ENCODE data around the gene TENT5A.
"Not testable (repeated sequence)": the region's sequence is repeated elsewhere in the genome, so short reads cannot be mapped to it uniquely, and the experiment has no call there.

TENT5A gene

DNA sequence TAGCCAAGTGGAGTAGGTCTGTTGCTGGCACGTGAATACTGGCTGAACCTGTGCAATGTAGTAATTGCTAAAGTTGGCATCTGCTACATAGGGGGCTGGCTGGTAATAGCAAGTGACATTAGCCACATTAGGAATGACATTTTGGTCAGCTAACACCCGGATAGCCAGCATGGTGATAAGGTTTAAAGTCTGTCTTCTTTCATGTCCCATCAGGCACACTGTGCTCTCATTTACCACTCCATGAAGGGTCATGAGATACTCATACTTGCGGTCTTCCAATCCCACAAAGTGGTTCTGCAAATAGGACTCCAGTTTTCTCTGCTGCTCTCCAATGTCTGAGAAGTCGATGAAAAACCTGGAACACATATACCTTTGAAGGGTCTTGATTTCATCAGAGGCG, 2.8 kb downstream of the TENT5A start:
- DNase-seq = no peak

DNA sequence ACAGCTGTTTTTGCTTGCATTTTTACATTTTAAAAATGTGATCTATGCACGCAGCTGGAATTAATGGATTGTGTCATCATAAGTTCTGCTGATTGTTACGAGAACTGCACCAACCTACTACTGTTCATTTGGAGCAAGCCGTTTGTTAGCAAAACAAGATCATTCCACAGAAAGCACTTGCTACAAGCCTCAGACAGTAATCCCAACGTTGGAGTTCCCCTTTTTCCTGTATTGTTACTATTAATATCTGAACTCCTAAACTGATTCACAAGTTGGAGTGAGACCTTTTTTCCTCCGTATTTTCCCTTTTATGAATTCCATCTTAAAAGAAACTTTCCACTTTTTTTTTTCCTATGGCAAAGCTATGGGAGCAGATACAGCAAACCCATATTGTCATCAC, 3.5 kb downstream of the TENT5A start:
- no peak for DNase-seq

DNA sequence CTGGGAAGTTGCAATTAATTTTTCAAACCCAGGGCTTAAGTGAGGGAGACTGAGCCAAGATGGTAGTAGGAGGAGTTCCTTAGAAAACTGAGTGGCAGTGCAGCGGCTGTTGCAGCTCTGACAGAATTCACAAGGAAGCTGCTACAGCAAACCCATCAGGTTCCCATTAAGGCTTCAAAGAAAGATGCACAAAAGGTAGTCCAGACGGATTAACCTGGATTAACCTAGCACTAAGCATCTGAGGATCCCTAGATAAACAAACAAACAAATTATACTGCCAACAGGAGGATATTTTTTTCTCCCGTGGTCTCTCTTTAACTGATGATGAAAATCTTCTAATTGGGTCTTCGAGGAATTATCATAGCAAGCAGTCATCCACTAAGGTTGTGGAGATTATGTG, 5.2 kb downstream of the TENT5A start:
- DNase-seq = no peak

DNA sequence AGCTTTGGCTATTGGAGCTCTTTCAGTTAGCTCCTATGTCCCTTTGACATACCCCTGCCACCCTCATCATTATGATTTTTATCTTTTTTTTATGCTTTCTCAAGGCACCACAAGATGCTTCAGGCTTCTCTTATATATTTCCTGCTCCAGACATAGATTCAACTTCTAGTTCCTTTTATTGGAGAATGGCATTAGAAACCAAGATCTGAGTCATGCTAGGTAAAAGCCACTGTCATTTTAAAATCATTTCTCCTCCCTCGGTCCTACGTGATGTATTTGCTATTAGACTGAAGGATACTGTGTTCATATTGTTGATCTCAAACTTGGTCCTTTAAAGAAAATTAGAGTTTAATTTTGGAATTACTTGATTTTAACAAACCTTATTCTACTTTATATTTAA, 8.3 kb downstream of the TENT5A start:
- no peak for DNase-seq

DNA sequence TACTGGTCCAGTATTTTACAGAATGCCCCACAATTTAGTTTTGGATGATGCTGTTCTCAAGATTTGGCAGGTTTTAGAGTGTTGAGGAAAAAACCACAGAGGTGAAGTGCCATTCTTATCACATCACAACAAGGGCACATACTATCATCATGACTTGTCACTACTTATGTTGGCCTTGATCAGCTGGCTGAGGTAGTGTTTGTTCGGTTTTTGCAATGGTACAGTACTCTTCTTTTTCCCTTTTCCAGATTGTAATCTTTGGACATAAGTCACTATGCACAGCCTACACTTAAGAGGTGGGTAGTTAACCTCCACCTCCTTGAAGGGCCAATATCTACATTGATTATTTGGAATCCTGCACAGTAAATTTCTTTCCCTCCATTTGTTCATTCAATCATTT, 8.8 kb downstream of the TENT5A start:
- DNase-seq = no peak

DNA sequence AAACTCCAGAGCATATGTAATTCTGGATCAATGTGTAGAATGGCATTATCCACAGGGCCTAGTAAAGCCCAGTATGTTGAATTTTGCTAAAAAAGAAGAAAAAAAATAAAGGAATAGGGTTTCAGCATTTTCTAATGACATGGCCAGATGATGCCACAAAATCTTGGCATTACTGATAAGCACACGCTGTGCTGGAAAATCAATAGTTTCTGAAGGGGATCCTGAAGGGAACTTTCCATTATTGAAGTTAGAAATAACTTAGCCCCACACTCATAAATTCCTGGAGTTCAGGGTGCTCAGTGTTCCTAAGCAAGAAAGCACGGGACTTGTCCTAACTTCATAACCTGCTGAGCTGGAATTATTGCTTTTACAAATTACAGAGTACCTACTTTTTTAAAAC, 10.8 kb downstream of the TENT5A start:
- no peak for DNase-seq

DNA sequence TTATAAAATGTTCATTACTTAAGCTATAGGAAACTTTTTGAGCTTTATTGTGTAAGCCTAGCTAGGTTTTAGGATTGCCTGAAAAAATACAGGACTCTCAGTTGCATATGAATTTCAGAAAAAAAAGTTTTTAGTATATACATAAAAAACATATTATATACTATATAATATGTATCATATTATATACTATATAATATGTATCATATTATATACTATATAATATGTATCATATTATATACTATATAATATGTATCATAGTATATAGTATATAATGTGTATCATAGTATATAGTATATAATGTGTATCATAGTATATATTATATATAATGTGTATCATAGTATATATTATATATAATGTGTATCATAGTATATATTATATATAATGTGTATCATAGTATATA, 11.9 kb downstream of the TENT5A start:
- not testable (repeated sequence) for DNase-seq

DNA sequence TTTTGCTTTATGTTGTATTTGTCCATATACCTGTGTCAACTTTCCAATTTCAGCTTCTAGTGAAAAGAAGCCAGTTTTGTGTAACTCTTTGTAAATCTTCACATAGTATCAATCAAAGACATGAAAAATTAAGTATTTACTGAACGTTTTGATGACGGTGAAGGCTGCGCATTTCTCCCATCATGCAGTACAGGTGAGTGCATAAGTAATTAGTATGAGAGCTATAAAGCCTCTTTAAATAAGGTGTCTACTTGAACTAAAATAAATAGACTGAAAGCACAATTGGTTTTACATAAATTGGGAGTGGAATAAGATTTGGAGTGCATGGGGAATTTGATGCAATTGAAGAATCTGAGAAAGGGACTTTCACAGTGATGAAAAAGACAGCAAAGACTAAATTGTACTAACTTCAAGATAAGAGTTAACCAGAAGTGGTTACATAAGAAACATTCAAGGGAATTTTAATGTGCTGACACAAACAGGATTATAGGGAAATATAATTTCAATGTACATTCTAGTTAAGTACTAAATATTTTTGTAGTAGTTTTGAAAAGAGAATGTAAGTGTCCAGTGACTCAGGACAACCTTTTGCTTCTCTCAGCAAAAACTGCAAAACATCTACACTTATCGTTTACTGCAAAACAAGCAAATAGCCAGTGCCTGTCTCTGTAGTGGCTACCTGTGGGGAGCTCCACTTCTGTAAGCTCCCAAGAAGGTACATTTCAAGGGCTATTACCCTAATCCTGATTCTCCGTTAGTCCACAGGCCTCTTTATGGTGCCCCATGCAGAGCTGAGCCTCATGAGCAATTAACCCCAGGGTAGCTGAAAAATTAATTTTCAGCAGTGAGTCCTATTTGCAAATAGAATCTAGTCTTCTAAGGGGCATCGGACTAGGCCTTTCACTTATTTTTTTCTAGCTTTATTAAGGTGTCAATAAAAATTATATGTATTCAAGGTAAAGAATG, 13.0 kb downstream of the TENT5A start:
- DNase-seq = no peak

DNA sequence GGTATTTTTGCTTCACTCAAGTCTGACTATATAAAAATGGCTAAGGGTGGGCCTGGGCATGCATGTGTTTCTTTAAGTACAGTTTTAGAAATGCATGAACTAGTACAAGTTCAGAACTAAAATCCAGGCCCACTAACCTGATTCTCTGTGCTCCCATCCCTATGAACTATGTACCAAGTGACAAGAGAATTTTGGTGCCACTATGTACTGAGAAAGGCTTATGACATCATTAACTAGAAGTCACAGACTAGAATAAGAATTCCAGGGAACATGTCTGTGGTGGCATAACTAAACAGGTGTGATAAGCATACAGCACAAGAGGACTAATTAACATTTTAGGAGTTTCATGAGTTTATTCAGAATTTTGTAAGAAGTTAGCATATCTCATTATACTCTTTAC, 16.1 kb downstream of the TENT5A start:
- DNase-seq = no peak

DNA sequence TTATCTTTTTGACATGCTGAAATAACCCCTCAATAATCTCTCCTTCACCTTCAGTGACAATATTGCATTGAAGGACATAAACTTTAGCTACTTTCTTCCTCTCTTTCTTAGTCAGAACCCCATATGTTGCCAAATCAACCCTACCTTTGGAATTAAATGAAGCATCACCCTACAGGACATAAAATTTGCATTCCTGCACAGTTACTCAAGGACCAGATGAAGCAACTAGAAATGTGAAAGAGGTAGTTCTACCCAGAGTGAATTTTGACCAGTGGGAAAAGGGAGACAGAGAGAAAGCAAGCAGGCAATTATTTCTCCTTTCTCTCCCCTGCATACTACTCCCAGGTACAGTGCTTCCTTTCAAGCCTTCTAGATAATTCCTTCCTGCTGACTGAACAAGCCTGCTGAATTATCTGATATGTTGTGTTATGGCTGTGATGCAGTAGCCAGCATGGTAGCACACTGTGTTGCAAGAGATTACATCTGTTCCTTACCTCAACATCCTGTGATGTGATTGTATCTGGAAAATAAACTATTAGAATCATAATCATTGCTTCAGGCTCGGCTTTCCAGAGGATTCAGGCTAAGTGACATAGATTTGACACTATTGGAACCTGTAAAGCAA, 16.6 kb downstream of the TENT5A start:
- DNase-seq = no peak

DNA sequence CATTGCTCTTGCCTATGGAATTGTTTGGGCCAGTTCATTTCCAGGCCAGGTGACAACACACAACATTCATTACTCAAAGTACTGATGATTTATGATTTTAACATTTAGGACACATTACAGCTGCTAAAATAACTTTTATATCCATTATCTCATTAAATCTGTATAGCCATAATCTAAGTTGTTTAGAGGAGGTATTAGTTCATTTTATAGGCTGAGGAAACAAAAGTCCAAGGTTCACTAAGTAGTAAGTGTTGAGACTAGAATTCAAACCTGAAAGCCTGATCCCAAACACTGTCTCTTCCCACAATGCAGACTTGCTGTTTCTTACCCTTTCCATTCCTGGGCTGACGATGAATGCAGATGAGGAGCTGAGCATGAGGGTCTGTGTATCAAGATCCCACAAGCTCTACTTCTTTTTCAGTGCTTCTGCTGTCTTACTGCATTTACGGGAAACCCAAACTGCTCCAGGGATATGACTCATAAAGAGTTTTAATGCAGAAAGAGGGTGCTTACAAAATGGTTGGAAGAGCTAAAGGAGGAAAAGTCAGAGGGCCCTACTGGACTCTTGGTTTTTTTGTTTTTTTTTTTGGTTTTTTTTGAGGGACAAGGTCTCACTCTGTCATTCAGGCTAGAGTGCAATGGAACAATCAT, 17.9 kb downstream of the TENT5A start:
- DNase-seq = no peak

DNA sequence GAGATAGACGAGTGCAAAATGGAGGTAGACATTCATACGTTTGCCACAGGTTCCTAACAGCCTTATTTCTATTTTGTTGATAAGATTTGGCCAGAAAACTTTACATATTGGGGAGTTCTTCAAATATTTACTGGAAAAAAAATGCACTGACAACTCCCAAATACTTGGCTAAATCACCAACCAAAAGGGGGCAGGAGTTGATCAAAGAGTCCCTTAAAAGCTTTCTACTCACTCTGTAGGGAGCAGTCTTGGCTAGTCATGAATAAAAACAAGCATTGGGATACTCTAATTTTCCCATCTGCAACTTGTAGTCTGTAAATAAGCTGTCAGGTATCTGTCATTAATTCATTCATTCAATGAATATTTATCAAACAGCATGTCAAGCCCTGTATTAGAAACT, 18.4 kb downstream of the TENT5A start:
- no peak for DNase-seq

DNA sequence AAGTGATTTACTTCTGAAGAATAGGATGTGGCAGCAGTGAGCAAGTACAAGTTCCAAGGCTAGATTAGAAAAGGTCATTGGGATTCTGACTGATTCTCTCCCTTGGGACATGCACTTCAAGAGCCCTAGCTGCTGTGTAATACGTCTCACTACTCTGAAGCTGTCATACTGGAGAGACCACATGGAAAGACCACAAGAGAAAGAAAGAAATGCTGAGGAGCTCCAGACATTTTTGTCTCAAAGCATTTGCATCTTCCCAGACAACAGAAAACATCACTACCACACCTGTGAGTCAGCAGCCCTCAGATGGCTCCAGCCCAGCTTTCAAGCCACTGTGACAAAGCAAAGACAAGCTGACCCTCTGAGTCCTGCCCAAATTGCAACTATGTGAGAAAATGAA, 20.7 kb downstream of the TENT5A start:
- no peak for DNase-seq

DNA sequence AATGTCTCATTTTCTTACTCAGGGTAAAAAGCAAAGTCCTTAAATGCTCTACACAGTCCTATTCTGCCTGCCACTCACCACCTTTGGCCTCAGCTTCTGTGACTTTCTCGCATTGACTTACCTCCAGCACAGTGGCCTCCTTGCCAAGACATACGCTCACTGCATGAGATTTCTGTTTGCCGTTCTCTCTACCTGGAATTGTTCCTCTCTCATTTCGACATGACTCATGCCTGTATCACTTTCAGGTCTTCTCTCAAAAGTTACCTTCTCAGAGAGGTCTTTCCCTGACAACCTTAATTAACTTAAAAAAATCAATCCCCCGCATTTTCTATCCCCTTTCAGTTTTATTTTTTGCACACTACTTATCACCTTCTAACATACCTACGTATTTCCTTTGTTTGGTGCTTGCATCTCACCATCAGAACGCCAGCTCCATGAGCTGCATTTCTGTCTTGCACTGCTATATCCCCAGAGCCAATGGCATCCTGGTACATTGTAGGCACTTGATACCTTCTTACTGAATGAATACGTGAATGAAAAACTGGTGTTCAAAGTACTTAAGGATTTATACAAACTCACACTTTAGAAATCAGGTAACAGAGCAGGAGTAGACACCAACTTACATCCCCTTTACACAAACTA, 24.5 kb downstream of the TENT5A start:
- no peak for DNase-seq

DNA sequence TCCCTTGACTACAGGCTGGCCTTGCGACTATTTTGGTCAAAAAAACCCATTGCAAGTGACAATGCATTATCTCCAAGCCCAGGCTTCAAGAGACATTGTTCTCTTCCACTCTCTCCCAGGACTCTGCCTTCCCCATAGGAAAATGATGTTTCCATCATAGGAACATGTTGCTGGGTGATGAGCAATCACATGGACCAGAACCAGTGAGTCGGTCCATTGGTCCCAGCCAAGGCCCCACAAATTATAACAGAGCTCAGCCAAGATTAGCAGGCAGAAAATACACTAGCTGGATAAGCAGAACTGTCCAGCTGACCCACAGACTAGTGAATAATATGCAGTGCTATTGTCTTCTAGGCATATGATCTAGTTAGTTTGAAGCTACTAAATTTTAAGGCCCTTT, 27.4 kb downstream of the TENT5A start:
- no peak for DNase-seq

DNA sequence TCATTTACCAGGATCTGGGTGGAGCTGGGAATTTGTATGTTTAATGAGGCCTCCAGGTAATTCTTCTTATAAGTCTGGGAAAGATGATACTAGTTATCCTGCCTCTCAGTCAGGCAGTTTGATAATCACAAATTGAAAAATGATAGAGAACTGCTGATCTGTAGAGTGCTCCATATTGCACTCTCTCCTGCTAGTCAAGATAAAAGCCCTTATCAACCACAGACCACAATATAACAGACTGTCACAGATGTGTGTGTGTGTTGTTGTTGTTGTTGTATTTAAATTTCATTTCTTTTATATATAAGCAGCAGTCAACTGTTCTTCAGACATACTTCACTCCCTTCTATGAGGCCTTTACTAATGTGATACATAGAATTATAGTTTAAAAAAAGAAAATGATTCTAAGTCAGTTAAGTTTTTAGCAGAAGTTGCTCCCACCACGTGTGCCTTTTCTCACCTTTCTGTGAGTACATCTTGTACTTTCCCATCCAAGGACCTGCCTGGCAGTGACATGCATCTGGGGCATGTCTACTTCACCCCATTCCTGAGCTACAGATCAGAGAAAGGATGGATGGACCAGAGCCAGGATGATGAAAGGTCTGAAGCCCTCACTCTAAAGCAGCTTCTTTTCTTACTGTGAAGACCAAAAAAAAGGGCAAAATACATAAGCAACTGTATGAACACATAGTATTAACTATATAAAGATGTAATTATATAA, 29.8 kb downstream of the TENT5A start:
- no peak for DNase-seq

DNA sequence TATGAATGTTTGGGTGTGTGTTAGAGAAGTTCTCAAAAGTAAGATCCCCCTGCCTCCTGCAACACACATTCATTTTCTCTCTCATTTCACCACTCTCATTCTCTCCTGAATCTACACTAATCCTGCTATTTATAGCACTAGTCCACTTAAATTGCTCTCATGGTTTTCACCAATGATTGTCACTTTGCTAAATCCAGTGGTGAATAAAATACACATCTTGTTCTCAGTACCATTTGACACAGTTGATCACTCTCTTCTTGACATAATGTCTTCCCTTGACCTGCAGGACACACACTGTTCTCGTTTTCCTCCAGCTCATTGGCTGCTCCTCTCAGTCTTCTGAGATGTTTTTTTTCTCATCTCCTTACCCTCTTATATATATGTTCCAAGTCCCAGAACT, 32.1 kb downstream of the TENT5A start:
- DNase-seq = no peak

DNA sequence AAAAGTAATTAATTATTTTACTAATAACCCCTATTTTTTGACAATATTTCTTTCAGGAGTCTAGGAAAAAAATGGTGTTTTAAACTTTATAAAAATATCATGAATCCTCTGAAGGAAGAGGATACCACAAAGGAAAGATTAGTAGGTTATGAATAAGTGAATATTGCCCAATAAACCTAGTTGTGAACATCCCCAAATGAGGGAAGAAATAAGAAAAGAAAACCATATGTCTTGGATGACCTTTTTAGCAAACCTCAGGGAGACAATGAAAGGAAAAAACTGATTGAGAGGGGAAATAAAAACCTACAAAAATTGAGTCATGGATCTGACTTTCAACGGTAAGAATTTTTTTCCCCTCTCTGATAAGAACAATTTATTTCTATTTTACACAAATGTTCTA, 34.4 kb downstream of the TENT5A start:
- no peak for DNase-seq

DNA sequence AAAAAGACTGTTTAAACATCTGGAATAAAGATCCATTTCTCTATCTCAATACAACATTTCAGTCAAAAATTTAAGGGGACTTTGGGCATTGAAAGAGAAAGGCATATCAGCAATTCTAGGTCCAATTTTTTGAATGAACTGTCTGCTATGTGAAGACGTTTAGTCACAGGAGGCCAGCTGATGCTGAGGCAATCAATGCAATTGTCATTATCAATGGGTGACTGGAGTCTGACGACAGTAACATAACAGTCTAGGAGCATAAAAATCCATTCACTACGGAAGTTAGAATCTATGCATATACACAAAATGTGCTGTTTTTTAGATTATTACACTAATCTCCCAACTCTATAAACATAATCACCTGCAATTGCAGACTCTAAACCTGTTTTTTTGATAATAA, 37.8 kb downstream of the TENT5A start:
- no peak for DNase-seq

DNA sequence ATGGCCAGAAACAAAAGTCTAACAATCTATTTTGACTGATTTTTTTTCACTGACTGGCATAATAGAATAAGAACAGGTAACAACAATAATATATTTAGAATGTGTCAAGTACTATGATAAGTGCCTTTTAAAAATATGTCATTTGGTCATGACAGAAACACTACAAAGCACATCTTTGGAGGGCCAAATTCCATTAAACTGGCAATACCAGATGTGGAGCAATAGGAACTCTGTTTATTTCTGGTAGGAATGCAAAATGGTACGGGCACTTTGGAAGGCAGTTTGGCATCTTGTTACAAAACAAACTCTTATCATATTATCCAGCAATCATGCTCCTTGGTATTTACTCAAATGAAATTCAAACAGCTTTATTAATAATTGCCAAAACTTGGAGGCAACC, 39.3 kb downstream of the TENT5A start:
- no peak for DNase-seq

DNA sequence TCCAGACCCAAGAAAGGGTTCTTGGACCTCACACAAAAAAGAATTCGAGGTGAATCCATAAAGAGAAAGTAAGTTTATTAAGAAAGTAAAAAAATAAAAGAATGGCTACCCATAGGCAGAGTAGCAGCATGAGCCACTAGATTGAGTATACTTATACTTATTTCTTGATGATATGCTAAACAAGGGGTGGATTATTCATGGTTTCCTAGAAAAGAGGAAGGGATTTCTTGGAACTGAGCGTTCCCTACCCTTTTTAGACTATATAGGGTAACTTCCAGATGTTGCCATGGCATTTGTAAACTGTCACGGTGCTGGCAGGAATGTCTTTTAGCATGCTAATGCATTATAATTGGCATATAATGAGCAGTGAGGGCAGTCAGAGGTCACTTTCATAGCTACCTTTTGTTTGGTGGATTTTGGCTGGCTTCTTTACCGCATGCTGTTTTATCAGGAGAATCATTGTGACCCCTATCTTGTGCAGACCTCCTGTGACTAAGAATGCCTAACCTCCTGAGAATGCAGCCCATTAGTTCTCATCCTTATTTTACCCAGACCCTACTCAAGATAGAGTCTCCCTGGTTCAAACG, 44.3 kb downstream of the TENT5A start:
- no peak for DNase-seq

DNA sequence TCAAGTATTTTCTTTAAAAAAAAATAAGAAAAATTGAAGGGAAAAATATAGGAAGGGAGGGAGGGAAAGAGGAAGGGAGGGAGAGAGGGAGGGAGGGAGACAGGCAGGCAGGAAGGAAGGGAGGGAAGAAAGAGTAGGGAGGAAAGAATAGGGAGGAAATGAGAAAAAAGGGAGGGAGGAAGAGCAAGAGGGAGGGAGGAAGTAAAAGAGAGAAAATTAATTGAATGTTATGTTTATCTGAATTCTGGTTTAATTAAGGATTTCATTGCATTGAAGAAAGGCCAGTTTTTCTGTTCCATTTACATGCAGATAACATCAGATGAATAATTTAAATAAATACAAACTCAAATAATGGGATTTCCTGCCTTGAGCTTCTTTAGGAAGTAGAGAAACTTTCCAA, 47.8 kb downstream of the TENT5A start:
- no peak for DNase-seq

DNA sequence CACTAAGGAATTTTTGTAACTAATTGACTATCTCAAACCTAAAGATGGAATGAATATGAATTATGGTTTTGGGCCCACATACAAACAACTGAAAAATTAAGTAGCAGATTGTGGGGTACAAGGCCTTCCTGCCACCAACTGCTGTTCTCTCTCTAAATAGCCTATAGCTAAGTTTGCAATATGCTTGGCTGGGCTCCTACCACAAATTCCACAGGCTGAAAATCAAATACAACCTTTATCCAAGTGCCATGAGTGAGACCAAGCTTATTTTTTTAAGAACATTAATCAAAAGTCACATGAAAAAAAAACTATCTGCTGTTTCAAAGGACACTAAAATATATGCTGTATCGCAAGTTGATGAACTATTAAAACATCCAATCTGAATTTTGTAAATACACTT, 52.1 kb downstream of the TENT5A start:
- no peak for DNase-seq
